ENCODE measurements around the gene ZXDC. TPM values are rescaled to one million over a fixed set of nuclear protein-coding genes. Genes with fewer than 3 reads are reported as not detected.

The ZXDC gene
- total RNA-seq, 1 experiment from 2014 or later = 33.3 TPM

DNA sequence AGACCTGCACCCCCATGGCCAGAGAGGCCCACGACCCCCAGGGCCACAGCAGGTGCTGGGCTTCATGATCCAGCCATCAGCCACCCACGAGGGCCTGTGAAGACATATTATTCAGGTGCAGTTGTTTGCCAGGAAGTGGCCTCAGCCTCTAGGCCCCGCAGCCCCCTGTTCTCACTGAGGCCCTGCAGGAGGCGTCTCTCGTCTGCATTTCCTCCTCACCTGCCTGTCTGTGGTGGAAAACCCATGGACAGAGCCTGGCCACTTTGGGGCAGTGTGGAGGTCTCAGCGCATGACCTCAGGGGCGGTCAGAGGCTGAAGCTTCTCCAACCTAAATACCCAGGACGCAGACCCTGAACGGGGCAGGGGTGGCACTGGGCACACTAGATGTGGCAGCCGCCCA, 23.2 kb upstream of the ZXDC start:
- H3K27ac ChIP-seq (ENCODE audit: low read length) = no peak overlapping the region
- no TSS peak for BruUV-seq (replicated peaks)
- H3K4me3 ChIP-seq (ENCODE audit: low read depth in 2 of 2, low read length in 2 of 2) = no peak overlapping the region
- DNase-seq (ENCODE audit: low read depth, low spot score) = no peak
- H3K27me3 ChIP-seq (ENCODE audit: control insufficient read depth, insufficient read depth, low read length) = no peaks in the 10 kb centered on the region
- no peaks in the 10 kb centered on the region for H3K36me3 ChIP-seq (ENCODE audit: control insufficient read depth, insufficient read depth, low read length)
- in situ Hi-C loops (cut with HindIII; ENCODE audit: low pct_unique_long_range_greater_than_20kb, low sequenced_read_pairs) (no loop called here), intact Hi-C loops (cut with micrococcal nuclease; ENCODE audit: unreplicated experiment) (no loop called here)
- no peaks in the 10 kb centered on the region for H3K9me3 ChIP-seq (ENCODE audit: control insufficient read depth, insufficient read depth, low read depth, low read length)
- H3K4me1 ChIP-seq (ENCODE audit: control insufficient read depth, insufficient read depth, low read length) = no peaks in the 10 kb centered on the region; the same call in 1 of the 2 replicates
- ChIA-PET POLR2A (no interaction called here), CTCF (no interaction called here)
- TF ChIP-seq SIN3A (IDR thresholded peaks at IDR 0.05; ENCODE audit: borderline replicate concordance, insufficient read depth, low read depth, low read length) (no peak), POLR2AphosphoS5 (IDR thresholded peaks at IDR 0.05; ENCODE audit: low read depth, low read length) (no peak), TCF7L2 (IDR thresholded peaks at IDR 0.05; ENCODE audit: low read depth, low read length) (no peak)
- TF ChIP-seq, protein P1, sequence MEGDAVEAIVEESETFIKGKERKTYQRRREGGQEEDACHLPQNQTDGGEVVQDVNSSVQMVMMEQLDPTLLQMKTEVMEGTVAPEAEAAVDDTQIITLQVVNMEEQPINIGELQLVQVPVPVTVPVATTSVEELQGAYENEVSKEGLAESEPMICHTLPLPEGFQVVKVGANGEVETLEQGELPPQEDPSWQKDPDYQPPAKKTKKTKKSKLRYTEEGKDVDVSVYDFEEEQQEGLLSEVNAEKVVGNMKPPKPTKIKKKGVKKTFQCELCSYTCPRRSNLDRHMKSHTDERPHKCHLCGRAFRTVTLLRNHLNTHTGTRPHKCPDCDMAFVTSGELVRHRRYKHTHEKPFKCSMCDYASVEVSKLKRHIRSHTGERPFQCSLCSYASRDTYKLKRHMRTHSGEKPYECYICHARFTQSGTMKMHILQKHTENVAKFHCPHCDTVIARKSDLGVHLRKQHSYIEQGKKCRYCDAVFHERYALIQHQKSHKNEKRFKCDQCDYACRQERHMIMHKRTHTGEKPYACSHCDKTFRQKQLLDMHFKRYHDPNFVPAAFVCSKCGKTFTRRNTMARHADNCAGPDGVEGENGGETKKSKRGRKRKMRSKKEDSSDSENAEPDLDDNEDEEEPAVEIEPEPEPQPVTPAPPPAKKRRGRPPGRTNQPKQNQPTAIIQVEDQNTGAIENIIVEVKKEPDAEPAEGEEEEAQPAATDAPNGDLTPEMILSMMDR (IDR thresholded peaks at IDR 0.05) = no peak
- TF ChIP-seq, protein P2, sequence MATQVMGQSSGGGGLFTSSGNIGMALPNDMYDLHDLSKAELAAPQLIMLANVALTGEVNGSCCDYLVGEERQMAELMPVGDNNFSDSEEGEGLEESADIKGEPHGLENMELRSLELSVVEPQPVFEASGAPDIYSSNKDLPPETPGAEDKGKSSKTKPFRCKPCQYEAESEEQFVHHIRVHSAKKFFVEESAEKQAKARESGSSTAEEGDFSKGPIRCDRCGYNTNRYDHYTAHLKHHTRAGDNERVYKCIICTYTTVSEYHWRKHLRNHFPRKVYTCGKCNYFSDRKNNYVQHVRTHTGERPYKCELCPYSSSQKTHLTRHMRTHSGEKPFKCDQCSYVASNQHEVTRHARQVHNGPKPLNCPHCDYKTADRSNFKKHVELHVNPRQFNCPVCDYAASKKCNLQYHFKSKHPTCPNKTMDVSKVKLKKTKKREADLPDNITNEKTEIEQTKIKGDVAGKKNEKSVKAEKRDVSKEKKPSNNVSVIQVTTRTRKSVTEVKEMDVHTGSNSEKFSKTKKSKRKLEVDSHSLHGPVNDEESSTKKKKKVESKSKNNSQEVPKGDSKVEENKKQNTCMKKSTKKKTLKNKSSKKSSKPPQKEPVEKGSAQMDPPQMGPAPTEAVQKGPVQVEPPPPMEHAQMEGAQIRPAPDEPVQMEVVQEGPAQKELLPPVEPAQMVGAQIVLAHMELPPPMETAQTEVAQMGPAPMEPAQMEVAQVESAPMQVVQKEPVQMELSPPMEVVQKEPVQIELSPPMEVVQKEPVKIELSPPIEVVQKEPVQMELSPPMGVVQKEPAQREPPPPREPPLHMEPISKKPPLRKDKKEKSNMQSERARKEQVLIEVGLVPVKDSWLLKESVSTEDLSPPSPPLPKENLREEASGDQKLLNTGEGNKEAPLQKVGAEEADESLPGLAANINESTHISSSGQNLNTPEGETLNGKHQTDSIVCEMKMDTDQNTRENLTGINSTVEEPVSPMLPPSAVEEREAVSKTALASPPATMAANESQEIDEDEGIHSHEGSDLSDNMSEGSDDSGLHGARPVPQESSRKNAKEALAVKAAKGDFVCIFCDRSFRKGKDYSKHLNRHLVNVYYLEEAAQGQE (IDR thresholded peaks at IDR 0.05; ENCODE audit: insufficient read depth in 1 of 2, low read depth in 2 of 2, low read length in 1 of 2) = no peak
- no peak for ATAC-seq

DNA sequence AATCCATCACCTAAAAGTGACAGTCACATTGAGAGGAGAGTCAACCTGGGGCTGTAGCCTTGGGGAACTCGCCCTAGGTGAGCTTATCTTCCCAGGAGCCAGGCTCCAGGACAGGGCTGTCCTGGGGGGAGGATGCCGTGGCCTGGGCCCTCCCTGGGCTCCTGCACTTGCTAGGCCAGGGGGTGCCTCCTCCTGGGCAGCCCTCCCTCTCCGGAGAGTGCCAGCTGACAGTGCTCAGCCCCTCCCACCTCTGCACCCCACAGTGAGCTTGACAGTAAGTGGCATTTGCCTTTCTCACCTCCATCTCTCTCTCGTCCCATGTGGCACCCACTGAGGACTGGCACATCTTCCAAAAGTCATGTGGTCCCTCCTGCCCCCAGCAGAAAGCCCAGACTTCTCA, 22.8 kb upstream of the ZXDC start:
- no peak for TF ChIP-seq POLR2AphosphoS5 (IDR thresholded peaks at IDR 0.05; ENCODE audit: low read depth, low read length)
- TF ChIP-seq TCF7L2 (IDR thresholded peaks at IDR 0.05; ENCODE audit: low read depth, low read length) = no peak
- TF ChIP-seq, protein P2 (IDR thresholded peaks at IDR 0.05; ENCODE audit: insufficient read depth in 1 of 2, low read depth in 2 of 2, low read length in 1 of 2) = no peak
- TF ChIP-seq SIN3A (IDR thresholded peaks at IDR 0.05; ENCODE audit: borderline replicate concordance, insufficient read depth, low read depth, low read length) = no peak
- TF ChIP-seq, protein P1 (IDR thresholded peaks at IDR 0.05) = no peak
- ATAC-seq (no peak), DNase-seq (ENCODE audit: low read depth, low spot score) (no peak)
- in situ Hi-C loops (cut with HindIII; ENCODE audit: low pct_unique_long_range_greater_than_20kb, low sequenced_read_pairs) = no loop called here
- no peak overlapping the region for H3K27ac ChIP-seq (ENCODE audit: low read length)
- H3K4me1 ChIP-seq (ENCODE audit: control insufficient read depth, insufficient read depth, low read length) = no peaks in the 10 kb centered on the region; the same call in 1 of the 2 replicates
- BruUV-seq (replicated peaks) = no TSS peak
- no peaks in the 10 kb centered on the region for H3K27me3 ChIP-seq (ENCODE audit: control insufficient read depth, insufficient read depth, low read length)
- intact Hi-C loops (cut with micrococcal nuclease; ENCODE audit: unreplicated experiment) = no loop called here
- CTCF ChIA-PET = no interaction called here
- no peaks in the 10 kb centered on the region for H3K36me3 ChIP-seq (ENCODE audit: control insufficient read depth, insufficient read depth, low read length)
- POLR2A ChIA-PET = no interaction called here
- no peak overlapping the region for H3K4me3 ChIP-seq (ENCODE audit: low read depth in 2 of 2, low read length in 2 of 2)
- no peaks in the 10 kb centered on the region for H3K9me3 ChIP-seq (ENCODE audit: control insufficient read depth, insufficient read depth, low read depth, low read length)

Measured in Panc1 (cell line).